AG04450 (cell line): ENCODE measurements around the gene RBM17. TPM values are rescaled to one million over a fixed set of nuclear protein-coding genes. Genes with fewer than 3 reads are reported as not detected.
A peak's percentile ranks its signal among the peaks of the same experiment; 100 is the strongest.

Experiments used
- CTCF ChIA-PET: fragments of 300-600, 350-600 bp; formaldehyde crosslinking; extraction: SDS; loops from one replicate; lab custom pipeline; 2022; ENCODE audit warnings: antibody characterized with exemption, inconsistent platforms; lab: Charles Lee
- POLR2A ChIA-PET: fragments of 350-600 bp; formaldehyde crosslinking; extraction: SDS; loops from one replicate; lab custom pipeline; 2021; ENCODE audit warnings: antibody characterized with exemption, inconsistent platforms; lab: Yijun Ruan, JAX
- DNase-seq: peaks from one replicate; pipeline ENCODE4 v3.0.0-alpha.2; 2011; ENCODE audit warnings: low read depth, low spot score
- H3K27ac ChIP-seq: one replicate; pipeline ENCODE4 v1.5.1; 2012; ENCODE audit warnings: low read depth, low read length, control low read depth
- H3K27me3 ChIP-seq: one replicate; pipeline ENCODE4 v1.6.0; 2012; ENCODE audit warnings: low read length; ENCODE audit not compliant: control insufficient read depth, insufficient read depth
- H3K4me3 ChIP-seq: 2 replicates; pipeline ENCODE4 v1.5.1; 2011; ENCODE audit warnings: mild to moderate bottlenecking, low read depth, low read length, control low read depth
- H3K9me3 ChIP-seq: 2 replicates; pipeline ENCODE4 v1.5.1; 2012; ENCODE audit warnings: low read length; ENCODE audit not compliant: control insufficient read depth, insufficient read depth
- polyA plus RNA-seq: library from polyadenylated mRNA; depleted of rRNA; stranded (reverse); fragments of >200 nt; gene quantifications from 2 replicates; pipeline ENCODE4 v1.2.3, GENCODE V29; 2011
- TF ChIP-seq, protein P1 (sequence below): IDR thresholded peaks from 2 replicates; pipeline ENCODE4 v1.5.1; 2011; ENCODE audit warnings: low read depth, low read length, control low read depth, inconsistent platforms

Gene RBM17
- polyA plus RNA-seq, 1 experiment, result 38.9 TPM

DNA sequence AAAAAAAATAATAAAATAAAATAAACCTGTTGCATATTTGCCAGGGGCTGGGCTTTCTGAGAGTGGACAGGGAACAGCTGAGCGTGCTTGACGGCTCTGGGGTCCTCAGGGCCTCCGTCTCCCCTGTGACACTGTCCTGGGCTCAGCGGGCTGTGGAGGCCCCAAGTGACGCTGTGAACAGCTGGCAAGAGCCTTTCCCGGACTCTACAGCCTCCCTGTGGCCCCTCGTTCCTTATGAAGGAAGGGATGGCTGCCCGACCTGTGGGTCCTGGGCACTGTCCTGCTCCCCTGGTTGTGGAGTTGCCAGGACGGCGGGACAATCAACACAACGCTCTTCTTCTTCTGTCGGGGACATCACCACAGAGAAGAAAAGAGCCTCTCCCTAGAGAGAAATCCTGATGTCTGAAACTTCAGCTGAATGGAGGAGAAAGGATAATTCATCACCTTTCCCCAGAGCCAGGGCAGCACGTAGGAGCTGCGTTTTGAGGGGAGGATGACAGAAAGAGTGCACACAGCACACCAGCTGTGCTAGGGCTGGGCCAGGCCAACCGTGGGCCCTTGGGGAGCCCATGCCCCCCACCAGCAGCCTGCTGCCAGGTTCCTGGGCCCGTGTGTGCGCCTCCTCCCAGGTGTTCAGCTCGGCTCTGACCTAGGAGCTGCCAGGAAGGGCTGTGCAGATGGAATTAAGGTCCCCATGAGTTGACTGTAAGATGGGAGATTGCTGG is 45.4 kb downstream of the RBM17 start:
- Histone ChIP-seq H3K4me3 (no peak overlapping the region), H3K9me3 (no peaks in the 10 kb centered on the region), H3K27ac (no peak overlapping the region), H3K27me3 (no peaks in the 10 kb centered on the region)
- POLR2A ChIA-PET, result no interaction called here
- TF ChIP-seq, protein P1, sequence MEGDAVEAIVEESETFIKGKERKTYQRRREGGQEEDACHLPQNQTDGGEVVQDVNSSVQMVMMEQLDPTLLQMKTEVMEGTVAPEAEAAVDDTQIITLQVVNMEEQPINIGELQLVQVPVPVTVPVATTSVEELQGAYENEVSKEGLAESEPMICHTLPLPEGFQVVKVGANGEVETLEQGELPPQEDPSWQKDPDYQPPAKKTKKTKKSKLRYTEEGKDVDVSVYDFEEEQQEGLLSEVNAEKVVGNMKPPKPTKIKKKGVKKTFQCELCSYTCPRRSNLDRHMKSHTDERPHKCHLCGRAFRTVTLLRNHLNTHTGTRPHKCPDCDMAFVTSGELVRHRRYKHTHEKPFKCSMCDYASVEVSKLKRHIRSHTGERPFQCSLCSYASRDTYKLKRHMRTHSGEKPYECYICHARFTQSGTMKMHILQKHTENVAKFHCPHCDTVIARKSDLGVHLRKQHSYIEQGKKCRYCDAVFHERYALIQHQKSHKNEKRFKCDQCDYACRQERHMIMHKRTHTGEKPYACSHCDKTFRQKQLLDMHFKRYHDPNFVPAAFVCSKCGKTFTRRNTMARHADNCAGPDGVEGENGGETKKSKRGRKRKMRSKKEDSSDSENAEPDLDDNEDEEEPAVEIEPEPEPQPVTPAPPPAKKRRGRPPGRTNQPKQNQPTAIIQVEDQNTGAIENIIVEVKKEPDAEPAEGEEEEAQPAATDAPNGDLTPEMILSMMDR, result no peak
- CTCF ChIA-PET, result interaction anchor here (0.6 to 1.5 kb wide), 3 partner anchors 267 to 1351 kb away, joined by 3 to 7 read pairs (median 4); no protein-coding TSS in a partner anchor
- no peak for DNase-seq

DNA sequence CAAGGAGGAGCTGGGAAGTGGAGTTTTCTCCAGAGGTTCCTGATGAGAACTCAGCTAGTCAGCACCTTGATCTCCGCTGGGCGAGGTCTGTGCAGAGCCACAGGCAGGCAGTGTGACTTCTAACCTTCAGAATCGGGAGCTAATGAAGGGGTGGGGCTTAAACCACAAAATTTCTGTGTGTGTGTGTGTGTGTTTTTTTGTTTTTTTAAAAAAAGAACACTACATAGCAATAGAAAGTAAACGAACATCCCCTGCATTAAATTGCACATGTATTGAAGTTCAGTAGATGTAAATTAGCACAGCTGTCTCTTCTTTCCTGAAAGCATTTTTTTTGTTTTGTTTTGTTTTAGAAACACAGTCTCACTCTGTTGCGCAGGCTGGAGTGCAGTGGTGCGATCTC is 46.2 kb downstream of the RBM17 start:
- no peaks in the 10 kb centered on the region for H3K9me3 ChIP-seq
- ChIA-PET CTCF (interaction anchor here (0.6 to 2.7 kb wide), 5 partner anchors 15 to 1350 kb away, joined by 3 to 11 read pairs (median 7); no protein-coding TSS in a partner anchor), POLR2A (no interaction called here)

DNA sequence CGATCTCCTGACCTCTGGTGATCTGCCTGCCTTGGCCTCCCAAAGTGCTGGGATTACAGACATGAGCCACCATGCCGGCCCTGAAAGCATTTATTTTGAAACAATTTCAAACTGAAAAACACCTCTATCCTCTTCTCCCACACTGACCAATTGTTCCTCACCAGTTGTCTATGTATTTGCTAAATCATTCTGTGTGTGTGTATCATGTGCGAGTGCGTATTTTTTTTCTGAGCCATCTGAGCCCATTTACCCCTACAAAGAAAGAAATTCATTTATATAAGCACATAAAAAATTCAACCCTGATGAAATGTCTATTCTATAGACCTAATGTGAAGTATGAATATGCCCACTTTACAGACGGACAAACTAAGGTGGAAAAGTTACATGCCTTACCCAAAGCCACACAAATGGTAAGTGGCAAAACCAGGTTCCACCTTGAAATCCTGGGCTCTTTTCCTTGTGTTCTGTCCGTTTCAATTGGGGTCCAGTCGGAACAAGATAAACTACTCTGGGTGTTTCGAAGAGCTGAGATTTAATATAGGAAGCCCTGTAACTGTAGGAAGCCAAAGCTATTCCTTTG is 46.8 kb downstream of the RBM17 start:
- no peak for DNase-seq
- Histone ChIP-seq H3K27ac (peak overlapping the region; percentile 73), H3K9me3 (no peaks in the 10 kb centered on the region), H3K4me3 (no peak overlapping the region), H3K27me3 (no peaks in the 10 kb centered on the region)
- TF ChIP-seq, protein P1, result no peak
- ChIA-PET POLR2A (interaction anchor here (0.9 to 2.6 kb wide), 4 partner anchors 9 to 266 kb away, joined by 4 to 11 read pairs (median 6); partner anchors contain the start of gene PFKFB3), CTCF (interaction anchor here (1.3 to 2.7 kb wide), 6 partner anchors 15 to 270 kb away, joined by 4 to 19 read pairs (median 8); partner anchors contain the start of gene PFKFB3)

More for the DNA sequence above, 46.2 kb downstream of the RBM17 start:
- Histone ChIP-seq H3K27me3 (no peaks in the 10 kb centered on the region), H3K27ac (no peak overlapping the region), H3K4me3 (no peak overlapping the region)
- no peak for DNase-seq
- TF ChIP-seq, protein P1, result no peak

DNA sequence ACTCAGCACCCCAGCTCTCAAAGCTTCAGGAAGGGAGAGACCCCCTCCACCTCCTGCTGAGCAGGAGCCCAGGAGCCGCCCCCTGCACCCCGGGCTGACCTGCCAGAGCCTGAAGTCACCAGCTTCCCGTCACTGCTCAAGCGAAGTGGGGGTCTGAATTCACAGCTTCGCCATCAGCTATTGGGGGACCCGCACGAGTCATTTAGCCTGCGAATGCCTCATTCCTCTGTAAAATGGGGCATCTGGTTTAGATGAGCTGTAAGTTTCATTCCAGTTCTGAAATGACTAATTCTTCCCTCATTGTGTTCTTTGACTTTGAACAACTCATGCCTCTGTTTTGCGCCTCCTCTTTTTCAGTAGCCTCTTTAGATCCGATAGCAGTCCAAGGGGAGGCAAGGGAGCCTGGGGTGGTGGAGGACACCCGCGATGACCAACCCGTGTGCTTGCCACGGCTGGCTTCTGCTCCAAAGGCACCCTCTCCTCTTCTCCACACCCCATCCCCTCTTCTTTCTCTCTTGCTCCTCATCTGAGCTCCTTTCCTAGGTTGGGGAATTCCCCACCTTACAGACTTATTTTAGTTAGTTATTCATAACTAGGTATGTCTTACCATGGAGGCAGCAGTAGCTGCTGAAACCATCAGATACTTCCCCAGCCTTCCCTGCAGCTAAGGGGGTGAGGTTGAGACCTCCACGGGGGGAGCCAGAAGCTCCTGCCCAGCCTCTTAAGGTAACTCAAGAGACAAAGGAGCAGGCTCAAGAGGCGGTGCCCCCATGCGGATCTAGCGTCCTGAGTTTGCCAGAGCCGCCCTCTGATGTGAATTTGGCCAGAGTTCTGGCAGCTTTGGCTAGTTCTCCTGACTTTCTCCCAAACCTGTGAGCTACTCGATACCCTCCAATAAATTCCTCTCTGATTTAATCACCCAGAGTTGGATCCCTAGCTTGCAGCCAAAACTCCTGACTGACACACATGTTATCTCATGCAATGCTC is 47.7 kb downstream of the RBM17 start:
- CTCF ChIA-PET, result interaction anchor here (1.3 to 2.7 kb wide), 6 partner anchors 14 to 270 kb away, joined by 4 to 19 read pairs (median 8); partner anchors contain the start of gene PFKFB3

More for the DNA sequence above, 47.7 kb downstream of the RBM17 start:
- POLR2A ChIA-PET, result interaction anchor here (0.9 to 2.6 kb wide), 5 partner anchors 8 to 265 kb away, joined by 3 to 11 read pairs (median 4); partner anchors contain the start of gene PFKFB3
- Histone ChIP-seq H3K9me3 (no peaks in the 10 kb centered on the region), H3K27ac (peak overlapping the region; percentile 73), H3K27me3 (no peaks in the 10 kb centered on the region), H3K4me3 (peak overlapping the region; percentile 37; the same call in 1 of the 2 replicates)
- TF ChIP-seq, protein P1, result 0 out of 2 replicates have a peak, but pooled peaks have one; percentile 9
- DNase-seq, result peak; percentile 32
